ENCODE results near the gene PRKX.
"Not testable (repeated sequence)": the region's sequence is repeated elsewhere in the genome, so short reads cannot be mapped to it uniquely, and the experiment has no call there.

DNA sequence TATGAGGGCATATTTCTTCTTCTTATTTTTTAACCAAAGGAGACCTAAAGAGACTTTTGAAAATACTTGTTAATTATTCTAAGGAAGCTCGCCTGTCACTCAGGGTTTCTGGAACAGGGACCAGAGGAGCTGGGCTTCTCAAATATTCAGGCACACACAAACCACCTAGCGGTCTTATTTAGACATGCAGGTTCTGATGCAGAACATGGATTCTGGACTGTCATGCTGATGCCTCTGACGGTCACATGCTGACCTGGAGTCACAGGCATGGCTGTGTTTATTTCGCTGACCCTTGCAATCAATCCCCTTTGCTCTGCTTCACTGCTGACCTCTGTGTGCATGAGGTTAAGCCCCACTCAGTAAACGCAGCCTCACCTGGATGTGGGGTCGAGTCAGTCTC, 101.7 kb downstream of the PRKX start:
- TF ChIP-seq CTCF (IDR thresholded peaks at IDR 0.05; ENCODE audit: low read length); EZH2 (IDR thresholded peaks at IDR 0.05; ENCODE audit: borderline replicate concordance, low read length): not testable (repeated sequence)
